ENCODE measurements around the gene EDN3.

- TF ChIP-seq POLR2AphosphoS5 (IDR thresholded peaks at IDR 0.05; ENCODE audit: low read depth, low read length) (no peak), POLR2A (IDR thresholded peaks at IDR 0.05; ENCODE audit: low read depth, low read length) (no peak), TAF1 (IDR thresholded peaks at IDR 0.05; ENCODE audit: borderline replicate concordance, low read depth, low read length) (no peak)
Observed at GRCh38 chr20:59253779-59254319, 46.6 kb upstream of the EDN3 start.

Measured in GM12892 (cell line).